ENCODE results near the gene FHOD3. TPM values are rescaled to one million over a fixed set of nuclear protein-coding genes. Genes with fewer than 3 reads are reported as not detected.

The FHOD3 gene
- total and polyA plus RNA-seq, 2 of the 4 experiments (the other 2 are of a cell fraction) = 14.6 to 16.0 TPM

DNA sequence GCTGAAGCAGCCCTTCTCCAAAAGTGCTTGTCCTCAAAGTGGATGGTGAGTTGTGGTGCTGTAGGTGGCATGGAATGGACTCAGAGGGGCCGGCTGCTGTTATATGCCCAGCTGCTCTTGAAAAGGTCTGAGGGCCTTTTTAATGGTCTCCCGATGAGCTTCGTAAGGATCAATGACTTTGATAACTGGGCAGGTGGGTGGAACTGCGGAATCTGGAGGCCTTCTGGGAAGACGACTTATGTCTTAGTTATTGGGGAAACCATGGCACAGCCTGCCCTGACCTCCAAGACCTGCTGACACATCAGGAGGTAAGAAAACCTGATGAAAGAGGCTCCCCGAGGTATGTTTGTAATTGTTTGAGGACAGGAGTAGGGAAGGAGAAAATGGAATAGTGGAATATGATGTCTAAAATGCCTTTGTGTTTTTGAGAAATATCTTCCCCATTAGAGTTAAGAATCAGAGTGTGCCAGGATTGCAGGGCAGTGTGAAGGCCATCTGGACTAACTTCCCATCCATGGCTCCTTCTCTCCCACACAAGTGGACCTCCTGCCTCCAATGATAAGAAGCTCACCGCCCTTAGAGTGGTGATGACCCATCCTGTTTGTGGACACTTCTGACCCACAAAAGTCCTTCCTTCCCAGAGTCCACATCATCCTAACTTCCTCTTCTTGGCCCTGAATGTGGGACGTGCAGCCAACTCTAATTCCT lies 236.1 kb downstream of the FHOD3 start:
- no peak overlapping the region; the same call in 2 of the 3 replicates for H2BK15ac ChIP-seq (ENCODE audit: low read depth, low read length)

More for the DNA sequence above, 236.1 kb downstream of the FHOD3 start:
- Histone ChIP-seq H3K18ac (ENCODE audit: low read depth, low read length) (no peak overlapping the region), H3K27ac (ENCODE audit: insufficient read depth, low read length) (no peak overlapping the region), H3K4me2 (ENCODE audit: low read depth, low read length) (no peak overlapping the region), H2AK5ac (ENCODE audit: low read depth, low read length) (no peak overlapping the region), H4K8ac (ENCODE audit: low read depth in 2 of 2, low read length in 2 of 2) (no peak overlapping the region), H4K5ac (ENCODE audit: low read depth, low read length) (no peak overlapping the region), H2AFZ (replicated peaks; ENCODE audit: low read length, poor library complexity) (no peak overlapping the region), H4K20me1 (ENCODE audit: insufficient read depth, low read length) (no peaks in the 10 kb centered on the region), H2BK120ac (ENCODE audit: low read depth, low read length) (no peak overlapping the region), H4K91ac (ENCODE audit: insufficient read depth, low read depth, low read length) (no peak overlapping the region), H3K9ac (ENCODE audit: low read depth, low read length) (no peak overlapping the region), H3K27me3 (ENCODE audit: control insufficient read depth, insufficient read depth, low read length) (no peaks in the 10 kb centered on the region), H3K23ac (ENCODE audit: low read depth, low read length) (no peak overlapping the region), H3K56ac (ENCODE audit: extremely low read depth, insufficient read depth, low read length) (no peak overlapping the region), H3K4me1 (ENCODE audit: control insufficient read depth, insufficient read depth, low read length) (no peaks in the 10 kb centered on the region), H2BK5ac (ENCODE audit: low read depth, low read length, poor library complexity, severe bottlenecking) (no peak overlapping the region), H3K4me3 (ENCODE audit: insufficient read depth, low read depth, low read length) (no peak overlapping the region), H3K36me3 (ENCODE audit: control insufficient read depth, insufficient read depth, low read length) (no peaks in the 10 kb centered on the region), H3K4ac (ENCODE audit: low read depth, low read length) (no peak overlapping the region), H3K9me1 (ENCODE audit: insufficient read depth, low read length) (no peaks in the 10 kb centered on the region; the same call in 1 of the 2 replicates), H2AK9ac (replicated peaks; ENCODE audit: low read depth, low read length, poor library complexity) (no peak overlapping the region), H3K79me1 (ENCODE audit: low read depth in 1 of 2, low read length in 2 of 2) (no peaks in the 10 kb centered on the region; a peak in 1 of 4 replicates), H3K9me3 (ENCODE audit: control insufficient read depth, insufficient read depth, low read length) (no peaks in the 10 kb centered on the region), H3K14ac (replicated peaks; ENCODE audit: low read depth, low read length) (0 out of 2 replicates have a peak overlapping the region, but pooled peaks have one; percentile 29), H2BK20ac (ENCODE audit: low read depth, low read length) (no peak overlapping the region)
- intact Hi-C loops (cut with micrococcal nuclease) = no loop called here
- POLR2A ChIA-PET (ENCODE audit: unreplicated experiment) = no interaction called here
- ATAC-seq (ENCODE audit: low read depth) (no peak), DNase-seq (no peak)
- dilution Hi-C loops (cut with HindIII; ENCODE audit: low sequenced_read_pairs, unreplicated experiment) = no loop called here
- no TSS peak for BruUV-seq (replicated peaks)
- in situ Hi-C loops (cut with MboI; ENCODE audit: low sequenced_read_pairs) = no loop called here
- TF ChIP-seq MAFK (IDR thresholded peaks at IDR 0.05; ENCODE audit: low read depth, low read length) (no peak), CEBPB (IDR thresholded peaks at IDR 0.05; ENCODE audit: low read depth, low read length) (no peak), NFE2L2 (IDR thresholded peaks at IDR 0.05; ENCODE audit: low read depth, low read length) (no peak), MXI1 (IDR thresholded peaks at IDR 0.05; ENCODE audit: borderline replicate concordance, low read depth, low read length) (no peak), CHD1 (IDR thresholded peaks at IDR 0.05; ENCODE audit: low read depth, low read length) (no peak), BHLHE40 (IDR thresholded peaks at IDR 0.05; ENCODE audit: low read depth, low read length) (no peak), RCOR1 (IDR thresholded peaks at IDR 0.05; ENCODE audit: insufficient replicate concordance, low read length) (no peak), MAZ (IDR thresholded peaks at IDR 0.05; ENCODE audit: borderline replicate concordance, low read depth, low read length) (no peak)
- TF ChIP-seq, protein P1, sequence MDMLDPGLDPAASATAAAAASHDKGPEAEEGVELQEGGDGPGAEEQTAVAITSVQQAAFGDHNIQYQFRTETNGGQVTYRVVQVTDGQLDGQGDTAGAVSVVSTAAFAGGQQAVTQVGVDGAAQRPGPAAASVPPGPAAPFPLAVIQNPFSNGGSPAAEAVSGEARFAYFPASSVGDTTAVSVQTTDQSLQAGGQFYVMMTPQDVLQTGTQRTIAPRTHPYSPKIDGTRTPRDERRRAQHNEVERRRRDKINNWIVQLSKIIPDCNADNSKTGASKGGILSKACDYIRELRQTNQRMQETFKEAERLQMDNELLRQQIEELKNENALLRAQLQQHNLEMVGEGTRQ (IDR thresholded peaks at IDR 0.05; ENCODE audit: low read depth, low read length) = no peak
- TF ChIP-seq, protein P2, sequence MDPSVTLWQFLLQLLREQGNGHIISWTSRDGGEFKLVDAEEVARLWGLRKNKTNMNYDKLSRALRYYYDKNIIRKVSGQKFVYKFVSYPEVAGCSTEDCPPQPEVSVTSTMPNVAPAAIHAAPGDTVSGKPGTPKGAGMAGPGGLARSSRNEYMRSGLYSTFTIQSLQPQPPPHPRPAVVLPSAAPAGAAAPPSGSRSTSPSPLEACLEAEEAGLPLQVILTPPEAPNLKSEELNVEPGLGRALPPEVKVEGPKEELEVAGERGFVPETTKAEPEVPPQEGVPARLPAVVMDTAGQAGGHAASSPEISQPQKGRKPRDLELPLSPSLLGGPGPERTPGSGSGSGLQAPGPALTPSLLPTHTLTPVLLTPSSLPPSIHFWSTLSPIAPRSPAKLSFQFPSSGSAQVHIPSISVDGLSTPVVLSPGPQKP (IDR thresholded peaks at IDR 0.05; ENCODE audit: borderline replicate concordance, low read depth, low read length) = no peak
- 95% methylated on average over 5 of the region's 8 CpGs; no CpG with 5 or more reads in 1 of the 2 experiments for WGBS, 2 experiments (ENCODE audit: extremely low coverage in 2 of 2, insufficient read length in 1 of 2)
- CTCF ChIA-PET = interaction anchor here (0.6 kb wide), 1 partner anchor 61 kb away, joined by 3 read pairs; no protein-coding TSS in a partner anchor

All from IMR-90 (cell line).